NCI-H460 (cell line): Measurements from ENCODE around the gene OR6J1. TPM values are rescaled to one million over a fixed set of nuclear protein-coding genes. Genes with fewer than 3 reads are reported as not detected.
"Not testable (repeated sequence)": the region's sequence is repeated elsewhere in the genome, so short reads cannot be mapped to it uniquely, and the experiment has no call there.

Source experiments
- DNase-seq: peaks from one replicate; pipeline ENCODE4 v3.0.0-alpha.2; 2016; ENCODE audit warnings: low read depth; ENCODE audit errors: extremely low read depth
- polyA plus RNA-seq: library from polyadenylated mRNA; depleted of rRNA; stranded (reverse); fragments of >200 nt; gene quantifications from 2 replicates; pipeline ENCODE4 v1.2.3, GENCODE V29; 2014; cell fraction: nucleus; rRNA removed
- total RNA-seq: library from RNA; depleted of rRNA; stranded (reverse); fragments of >200 nt; shearing (Covaris generic); gene quantifications from 2 replicates; pipeline ENCODE4 v1.2.3, GENCODE V29; 2014; rRNA removed

The OR6J1 gene
- total RNA-seq, result not detected in 2 replicates
- not detected in 2 replicates for polyA plus RNA-seq

DNA sequence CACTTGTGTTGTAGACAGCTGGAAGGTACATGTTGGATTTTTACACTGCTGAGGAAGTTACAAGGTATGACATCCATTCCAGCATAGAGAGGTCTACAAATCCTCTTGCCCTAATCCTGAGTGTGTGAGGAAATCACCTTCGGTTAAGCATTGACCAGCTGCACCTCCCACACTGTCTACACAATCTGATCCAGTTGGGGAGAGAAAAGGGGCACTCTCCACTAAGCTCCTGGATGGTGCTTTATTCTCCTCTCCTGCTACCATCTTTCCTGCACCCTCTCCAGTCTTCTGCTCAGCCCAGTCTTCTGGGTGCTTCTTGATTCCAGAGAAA is at the start of gene OR6J1:
TSS of gene OR6J1 (minus strand) at position 48 of the 331 bp plus-strand sequence. CDS start 9,541 bp downstream, outside the sequence.
- DNase-seq, result no peak

DNA sequence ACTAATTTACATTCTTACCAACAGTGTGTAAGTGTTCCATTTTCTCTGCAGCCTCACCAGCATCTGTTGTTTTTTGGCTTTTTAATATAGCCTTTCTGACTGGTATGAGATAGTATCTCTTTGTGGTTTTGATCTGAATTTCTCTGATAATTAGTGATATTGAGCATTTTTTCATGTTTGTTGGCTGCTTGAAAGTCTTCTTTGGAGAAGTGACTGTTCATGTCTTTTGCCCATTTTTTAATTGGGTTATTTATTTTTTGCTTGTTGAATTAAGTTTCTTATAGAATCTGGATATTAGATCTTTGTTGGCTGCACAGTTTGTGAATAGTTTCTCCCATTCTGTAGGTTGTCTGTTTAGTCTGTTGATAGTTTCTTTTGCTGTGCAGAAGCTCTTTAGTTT is 48.0 kb upstream of the OR6J1 start:
- DNase-seq, result no peak

GRCh38 chr14:22691171-22691570 is 47.0 kb upstream of the OR6J1 start:
- DNase-seq, result no peak

GRCh38 chr14:22689199-22689598 is 45.0 kb upstream of the OR6J1 start:
- no peak for DNase-seq

- not testable (repeated sequence) for DNase-seq
These were observed 43.8 kb upstream of the OR6J1 start for GRCh38 chr14:22687969-22688368.

DNA sequence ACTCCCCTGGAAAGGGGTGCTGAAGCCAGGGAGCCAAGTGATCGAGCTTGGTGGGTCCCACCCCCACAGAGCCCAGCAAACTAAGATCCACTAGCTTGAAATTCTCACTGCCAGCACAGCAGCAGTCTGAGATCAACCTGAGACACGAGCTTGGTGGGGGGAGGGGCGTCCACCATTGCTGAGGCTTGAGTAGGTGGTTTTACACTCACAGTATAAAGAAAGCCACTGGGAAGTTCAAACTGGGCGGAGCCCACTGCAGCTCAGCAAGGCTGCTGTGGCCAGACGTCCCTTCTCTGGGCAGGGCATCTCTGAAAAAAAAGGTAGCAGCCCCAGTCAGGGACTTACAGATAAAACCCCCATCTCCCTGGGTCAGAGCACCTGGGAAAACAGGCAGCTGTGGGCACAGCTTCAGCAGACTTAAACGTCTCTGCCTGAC is 42.0 kb upstream of the OR6J1 start:
- not testable (repeated sequence) for DNase-seq

- no peak for DNase-seq
These were observed 41.3 kb upstream of the OR6J1 start for GRCh38 chr14:22685467-22685866.

DNA sequence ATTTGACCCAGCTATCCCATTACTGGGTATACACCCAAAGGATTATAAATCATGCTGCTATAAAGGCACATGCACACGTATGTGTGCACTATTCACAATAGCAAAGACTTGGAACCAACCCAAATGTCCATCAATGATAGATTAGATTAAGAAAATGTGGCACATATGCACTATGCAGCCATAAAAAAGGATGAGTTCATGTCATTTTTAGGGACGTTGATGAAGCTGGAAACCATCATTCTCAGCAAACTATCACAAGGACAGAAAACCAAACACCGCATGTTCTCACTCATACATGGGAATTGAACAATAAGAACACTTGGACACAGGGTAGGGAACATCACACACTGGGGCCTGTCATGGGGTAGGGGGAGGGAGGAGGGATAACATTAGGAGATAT is 39.3 kb upstream of the OR6J1 start:
- not testable (repeated sequence) for DNase-seq

DNA sequence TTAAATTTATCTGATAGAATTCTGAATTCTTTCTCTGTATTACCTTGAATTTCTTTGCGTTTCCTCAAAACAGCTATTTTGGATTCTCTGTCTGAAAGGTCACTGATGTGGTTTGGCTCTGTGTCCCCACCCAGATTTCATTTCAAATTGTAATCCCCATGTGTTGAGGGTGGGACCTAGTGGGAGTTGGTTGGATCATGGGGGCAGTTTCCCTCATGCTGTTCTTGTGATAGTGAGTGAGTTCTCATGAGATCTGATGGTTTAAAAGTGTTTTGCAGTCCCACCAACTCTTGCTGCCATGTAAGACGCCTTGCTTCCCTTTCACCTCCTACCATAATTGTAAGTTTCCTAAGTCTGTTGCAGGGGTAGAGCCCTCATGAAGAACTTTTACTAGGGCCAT is 34.1 kb upstream of the OR6J1 start:
- DNase-seq, result no peak

- not testable (repeated sequence) for DNase-seq
These were observed 33.4 kb upstream of the OR6J1 start for GRCh38 chr14:22677551-22677950.

DNA sequence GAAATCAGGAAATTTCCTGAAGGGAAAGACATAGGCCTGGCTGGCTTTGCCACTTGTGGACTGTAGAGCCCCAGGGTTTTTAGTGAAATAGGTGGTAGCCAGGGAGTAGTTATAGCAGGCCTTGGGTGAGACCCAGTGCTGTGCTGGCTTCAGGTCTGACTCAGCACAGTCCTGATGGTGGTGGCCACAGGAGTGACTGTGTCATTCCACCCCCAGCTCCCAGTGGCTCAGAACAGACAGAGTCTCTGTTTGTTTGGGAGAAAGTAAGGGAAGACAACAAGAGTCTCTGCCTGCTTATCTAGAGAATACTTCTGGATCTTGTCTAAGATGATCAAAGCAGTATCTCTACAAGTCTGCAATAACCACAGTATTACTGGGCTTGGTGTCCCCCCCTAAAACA is 27.5 kb upstream of the OR6J1 start:
- DNase-seq, result no peak

- DNase-seq, result no peak
These were observed 24.7 kb upstream of the OR6J1 start for GRCh38 chr14:22668863-22669262.

GRCh38 chr14:22668417-22668816 is 24.3 kb upstream of the OR6J1 start:
- DNase-seq, result no peak

DNA sequence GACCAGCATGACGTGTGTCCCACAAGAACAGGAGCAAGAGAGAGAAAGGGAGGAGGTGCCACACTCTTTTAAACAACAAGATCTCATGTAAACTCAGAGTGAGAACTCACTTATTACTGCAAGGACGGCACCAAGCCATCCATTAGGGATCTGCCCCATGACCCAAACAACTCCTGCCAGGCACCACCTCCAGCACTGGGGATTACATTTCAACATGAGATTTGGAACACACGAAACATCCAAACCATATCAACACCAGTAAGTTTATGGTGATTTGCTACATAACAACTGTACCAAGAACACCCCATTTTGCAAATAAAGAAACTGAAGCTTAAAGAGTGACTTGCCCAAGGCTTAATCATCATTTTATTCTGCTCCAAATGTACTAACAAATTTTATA is 23.7 kb upstream of the OR6J1 start:
- no peak for DNase-seq

DNA sequence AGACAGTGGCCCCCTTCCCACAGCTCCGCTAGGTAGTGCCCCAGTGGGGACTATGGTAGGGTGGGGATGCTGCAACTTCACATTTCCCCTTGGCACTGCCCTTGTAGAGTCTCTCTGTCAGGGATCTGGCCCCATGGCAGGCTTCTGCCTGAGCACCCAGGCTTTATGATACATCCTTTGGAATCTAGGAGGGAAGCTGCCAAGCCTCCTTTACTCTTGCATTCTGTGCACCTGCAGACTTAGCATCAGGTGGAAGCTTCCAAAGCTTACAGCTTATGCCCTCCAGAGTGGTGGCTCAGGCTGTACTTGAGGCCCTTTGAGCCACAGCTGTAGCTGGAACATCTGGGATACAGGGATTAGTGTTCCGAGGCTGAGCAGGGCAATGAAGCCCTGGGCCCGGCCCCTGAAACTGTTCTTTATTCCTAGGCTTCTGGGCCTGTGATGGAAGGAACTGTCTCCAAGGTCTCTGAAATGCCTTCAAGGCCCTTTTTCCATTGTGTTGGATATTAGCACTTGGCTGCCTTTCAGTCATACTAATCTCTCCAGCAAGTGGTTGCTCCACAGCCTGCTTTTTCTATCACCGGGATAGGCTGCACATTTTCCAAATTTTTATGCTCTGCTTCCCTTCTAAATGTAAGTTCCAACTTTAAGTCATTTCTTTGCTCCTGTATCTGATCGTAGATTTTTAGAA is 22.2 kb upstream of the OR6J1 start:
- no peak for DNase-seq

DNA sequence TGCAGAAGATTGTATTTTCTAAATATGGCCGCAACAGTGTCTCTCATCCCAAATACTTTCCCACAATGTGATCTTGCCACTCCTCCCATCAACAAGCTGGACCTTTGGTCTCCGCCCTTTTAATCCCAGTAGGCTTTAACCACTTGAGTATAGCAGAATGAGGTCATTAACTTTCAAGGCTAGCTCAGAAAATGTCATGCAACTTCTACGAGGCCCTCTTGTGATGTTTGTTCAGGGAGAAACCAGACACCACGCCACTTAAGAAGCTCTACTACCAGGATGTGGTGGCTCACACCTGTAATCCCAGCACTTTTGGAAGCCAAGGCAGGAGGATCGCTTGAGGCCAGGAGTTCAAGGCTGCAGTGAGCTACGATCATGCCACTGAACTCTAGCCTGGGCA is 20.1 kb upstream of the OR6J1 start:
- no peak for DNase-seq

DNA sequence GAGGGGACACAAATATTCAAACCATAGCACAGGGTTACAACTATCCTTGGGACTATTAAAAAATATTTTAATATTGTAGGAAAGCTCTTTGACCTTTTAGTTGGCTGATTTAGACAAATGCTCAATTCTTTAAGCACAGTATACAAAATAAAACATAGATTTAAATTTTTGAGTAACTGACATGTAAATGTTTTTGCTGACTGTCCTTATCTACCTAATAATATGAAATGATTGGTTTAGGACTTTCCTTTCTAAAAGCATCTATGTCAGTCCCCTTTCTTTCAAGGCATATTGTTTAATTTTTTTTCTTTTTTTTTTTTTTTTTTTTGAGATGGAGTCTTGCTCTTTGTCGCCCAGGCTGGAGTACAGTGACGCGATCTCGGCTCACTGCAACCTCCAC is 16.5 kb upstream of the OR6J1 start:
- no peak for DNase-seq

GRCh38 chr14:22658946-22659345 is 14.8 kb upstream of the OR6J1 start:
- DNase-seq, result no peak

DNA sequence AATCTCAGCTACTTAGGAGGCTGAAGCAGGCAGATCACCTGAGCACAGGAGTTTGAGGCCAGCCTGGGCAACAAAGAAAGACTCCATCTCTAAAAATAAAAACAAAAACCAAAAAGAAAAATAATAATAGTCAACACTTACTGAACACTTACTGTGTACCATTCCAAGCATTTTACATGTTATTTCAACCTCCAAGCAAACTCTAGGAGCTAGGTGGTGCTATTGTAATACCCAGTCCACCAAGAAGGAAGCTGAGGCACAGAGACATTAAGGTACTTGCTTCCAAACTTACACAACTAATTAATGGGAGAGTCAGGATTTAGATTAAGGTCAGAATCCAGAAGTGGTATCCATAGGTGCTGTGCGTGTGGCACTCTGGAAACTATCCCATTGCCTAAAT is 13.7 kb upstream of the OR6J1 start:
- DNase-seq, result peak; percentile 16

- DNase-seq, result no peak
These were observed 13.0 kb upstream of the OR6J1 start for GRCh38 chr14:22656945-22657731.

- DNase-seq, result no peak
These were observed 12.1 kb upstream of the OR6J1 start for GRCh38 chr14:22656226-22656625.

- peak; percentile 76 for DNase-seq
These were observed 9.0 kb upstream of the OR6J1 start for GRCh38 chr14:22653012-22653621.
